Kidney epithelial cell (primary cell): Measurements from ENCODE around the gene SLC26A9. TPM values are rescaled to one million over a fixed set of nuclear protein-coding genes. Genes with fewer than 3 reads are reported as not detected.
A peak's percentile ranks its signal among the peaks of the same experiment; 100 is the strongest.

ENCODE experiments used
- DNase-seq: peaks from one replicate; pipeline ENCODE4 v3.0.0-alpha.2; 2010; ENCODE audit warnings: low read depth
- H3K27me3 ChIP-seq: 2 replicates; pipeline ENCODE4 v1.6.0; 2011; ENCODE audit warnings: low read length; ENCODE audit not compliant: control insufficient read depth, insufficient read depth
- H3K36me3 ChIP-seq: 2 replicates; pipeline ENCODE4 v1.5.1; 2011; ENCODE audit warnings: low read length; ENCODE audit not compliant: control insufficient read depth, insufficient read depth
- H3K4me3 ChIP-seq: 2 replicates; pipeline ENCODE4 v1.5.1; 2011; ENCODE audit warnings: low read depth, mild to moderate bottlenecking, control low read depth, low read length
- CTCF ChIP-seq: IDR thresholded peaks from 2 replicates; pipeline ENCODE4 v1.5.1; 2011; ENCODE audit warnings: mild to moderate bottlenecking, moderate library complexity, low read length, control low read depth, inconsistent platforms; ENCODE audit not compliant: insufficient read depth, poor library complexity, severe bottlenecking
- total RNA-seq: library from RNA; depleted of rRNA; stranded (reverse); fragments of >200 nt; gene quantifications from 2 replicates; pipeline ENCODE4 v1.2.3, GENCODE V29; 2015

Gene SLC26A9
- total RNA-seq, 1 donor from 2014 or later: not detected

GRCh38 chr1:205922314-205922713, 20.9 kb downstream of the SLC26A9 start:
- H3K4me3 ChIP-seq: no peak overlapping the region
- no peak for DNase-seq
- H3K36me3 ChIP-seq: no peaks in the 10 kb centered on the region
- no peak for TF ChIP-seq CTCF
- no peaks in the 10 kb centered on the region for H3K27me3 ChIP-seq

DNA sequence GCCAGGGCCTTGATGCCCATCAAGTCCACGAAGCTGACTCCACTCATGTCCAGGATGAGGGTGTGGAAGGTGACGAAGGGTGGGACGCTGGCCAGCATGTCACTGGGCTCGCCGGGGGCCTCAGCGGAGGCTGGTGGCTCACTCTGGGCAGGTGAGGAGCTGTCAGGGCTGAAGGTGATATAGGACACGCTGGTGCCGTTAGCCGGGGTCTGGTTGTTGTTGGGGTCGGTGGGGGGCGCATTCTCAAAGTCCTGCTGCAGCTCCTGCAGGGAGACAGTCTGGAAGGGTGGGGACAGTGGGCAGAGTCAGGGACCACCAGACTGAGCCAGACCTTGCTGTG, 21.7 kb downstream of the SLC26A9 start:
- H3K27me3 ChIP-seq: no peaks in the 10 kb centered on the region
- no peaks in the 10 kb centered on the region for H3K36me3 ChIP-seq

GRCh38 chr1:205920861-205921569, 22.2 kb downstream of the SLC26A9 start:
- no peak for DNase-seq
- no peak for TF ChIP-seq CTCF
- Histone ChIP-seq H3K36me3 (no peaks in the 10 kb centered on the region), H3K27me3 (no peaks in the 10 kb centered on the region), H3K4me3 (no peak overlapping the region)

More for the DNA sequence above, 21.7 kb downstream of the SLC26A9 start:
- no peak overlapping the region for H3K4me3 ChIP-seq
- TF ChIP-seq CTCF: no peak
- DNase-seq: no peak

- no peaks in the 10 kb centered on the region for H3K27me3 ChIP-seq
- no peak for DNase-seq
- no peak for TF ChIP-seq CTCF
- H3K4me3 ChIP-seq: no peak overlapping the region
- H3K36me3 ChIP-seq: no peaks in the 10 kb centered on the region
Observed at GRCh38 chr1:205920159-205920558, 23.1 kb downstream of the SLC26A9 start.

GRCh38 chr1:205918955-205919746, 24.1 kb downstream of the SLC26A9 start:
- Histone ChIP-seq H3K36me3 (no peaks in the 10 kb centered on the region), H3K27me3 (no peaks in the 10 kb centered on the region), H3K4me3 (no peak overlapping the region)
- TF ChIP-seq CTCF: peak; percentile 78
- DNase-seq: peak; percentile 31
